ENCODE data around the gene BEST1. TPM values are rescaled to one million over a fixed set of nuclear protein-coding genes. Genes with fewer than 3 reads are reported as not detected.

The BEST1 gene
- total and polyA plus RNA-seq, 2 of the 13 experiments (the other 11 are each of a cell fraction or from before 2014, with no cell fraction given), result 0.09 to 0.65 TPM

GRCh38 chr11:62010935-62011528, 60.9 kb downstream of the BEST1 start (continued):
- TF ChIP-seq ZBTB3 (CRISPR knock-in tag; IDR thresholded peaks at IDR 0.05; ENCODE audit: borderline replicate concordance, low read depth) (0 out of 2 replicates have a peak, but pooled peaks have one; percentile 36), NR2F1 (CRISPR knock-in tag; IDR thresholded peaks at IDR 0.05) (no peak), ZNF484 (CRISPR knock-in tag; IDR thresholded peaks at IDR 0.05; ENCODE audit: borderline replicate concordance, low read depth) (no peak), HNF4G (IDR thresholded peaks at IDR 0.05; ENCODE audit: borderline replicate concordance, low read depth, low read length) (peak; percentile 56; the same call in 1 of the 2 replicates), HNF4G (CRISPR knock-in tag; IDR thresholded peaks at IDR 0.05; ENCODE audit: borderline replicate concordance, low read depth) (peak; percentile 82; the same call in 1 of the 2 replicates), ZBTB34 (CRISPR knock-in tag; IDR thresholded peaks at IDR 0.05) (peak; percentile 37; the same call in 1 of the 2 replicates), SYNCRIP (IDR thresholded peaks at IDR 0.05; ENCODE audit: insufficient read depth, low read depth, low read length) (no peak), ZNF704 (CRISPR knock-in tag; IDR thresholded peaks at IDR 0.05; ENCODE audit: borderline replicate concordance) (no peak), PPARG (CRISPR knock-in tag; conservative IDR thresholded peaks at IDR 0.05) (peak; percentile 48; the same call in 1 of the 2 replicates), RXRB (CRISPR knock-in tag; IDR thresholded peaks at IDR 0.05; ENCODE audit: borderline replicate concordance) (peak; percentile 66), KAT2B (IDR thresholded peaks at IDR 0.05; ENCODE audit: borderline replicate concordance, low read depth, low read length) (no peak), RBFOX2 (IDR thresholded peaks at IDR 0.05; ENCODE audit: low read depth, low read length) (no peak), ZNF773 (CRISPR knock-in tag; IDR thresholded peaks at IDR 0.05; ENCODE audit: borderline replicate concordance) (no peak), CREM (IDR thresholded peaks at IDR 0.05) (peak; percentile 38; the same call in 1 of the 2 replicates), CREM (CRISPR knock-in tag; IDR thresholded peaks at IDR 0.05) (no peak), ZNF160 (CRISPR knock-in tag; IDR thresholded peaks at IDR 0.05) (no peak)
- TF ChIP-seq, protein P1, sequence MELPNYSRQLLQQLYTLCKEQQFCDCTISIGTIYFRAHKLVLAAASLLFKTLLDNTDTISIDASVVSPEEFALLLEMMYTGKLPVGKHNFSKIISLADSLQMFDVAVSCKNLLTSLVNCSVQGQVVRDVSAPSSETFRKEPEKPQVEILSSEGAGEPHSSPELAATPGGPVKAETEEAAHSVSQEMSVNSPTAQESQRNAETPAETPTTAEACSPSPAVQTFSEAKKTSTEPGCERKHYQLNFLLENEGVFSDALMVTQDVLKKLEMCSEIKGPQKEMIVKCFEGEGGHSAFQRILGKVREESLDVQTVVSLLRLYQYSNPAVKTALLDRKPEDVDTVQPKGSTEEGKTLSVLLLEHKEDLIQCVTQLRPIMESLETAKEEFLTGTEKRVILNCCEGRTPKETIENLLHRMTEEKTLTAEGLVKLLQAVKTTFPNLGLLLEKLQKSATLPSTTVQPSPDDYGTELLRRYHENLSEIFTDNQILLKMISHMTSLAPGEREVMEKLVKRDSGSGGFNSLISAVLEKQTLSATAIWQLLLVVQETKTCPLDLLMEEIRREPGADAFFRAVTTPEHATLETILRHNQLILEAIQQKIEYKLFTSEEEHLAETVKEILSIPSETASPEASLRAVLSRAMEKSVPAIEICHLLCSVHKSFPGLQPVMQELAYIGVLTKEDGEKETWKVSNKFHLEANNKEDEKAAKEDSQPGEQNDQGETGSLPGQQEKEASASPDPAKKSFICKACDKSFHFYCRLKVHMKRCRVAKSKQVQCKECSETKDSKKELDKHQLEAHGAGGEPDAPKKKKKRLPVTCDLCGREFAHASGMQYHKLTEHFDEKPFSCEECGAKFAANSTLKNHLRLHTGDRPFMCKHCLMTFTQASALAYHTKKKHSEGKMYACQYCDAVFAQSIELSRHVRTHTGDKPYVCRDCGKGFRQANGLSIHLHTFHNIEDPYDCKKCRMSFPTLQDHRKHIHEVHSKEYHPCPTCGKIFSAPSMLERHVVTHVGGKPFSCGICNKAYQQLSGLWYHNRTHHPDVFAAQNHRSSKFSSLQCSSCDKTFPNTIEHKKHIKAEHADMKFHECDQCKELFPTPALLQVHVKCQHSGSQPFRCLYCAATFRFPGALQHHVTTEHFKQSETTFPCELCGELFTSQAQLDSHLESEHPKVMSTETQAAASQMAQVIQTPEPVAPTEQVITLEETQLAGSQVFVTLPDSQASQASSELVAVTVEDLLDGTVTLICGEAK (IDR thresholded peaks at IDR 0.05), result no peak
- TF ChIP-seq, protein P1 (CRISPR knock-in tag; IDR thresholded peaks at IDR 0.05), result no peak
